ENCODE data around the gene SUMF2. TPM values are rescaled to one million over a fixed set of nuclear protein-coding genes. Genes with fewer than 3 reads are reported as not detected.
"Not testable (repeated sequence)": the region's sequence is repeated elsewhere in the genome, so short reads cannot be mapped to it uniquely, and the experiment has no call there.

Gene SUMF2
- total RNA-seq, 1 experiment from 2014 or later, result 109 TPM

GRCh38 chr7:56048245-56048644 is 15.8 kb upstream of the SUMF2 start:
- no peaks in the 10 kb centered on the region for H3K27me3 ChIP-seq (ENCODE audit: control insufficient read depth, insufficient read depth, low read length)
- H3K4me3 ChIP-seq (ENCODE audit: insufficient read depth, low read depth, low read length), result no peak overlapping the region
- DNase-seq, result no peak
- peaks cover 6% of the 10 kb centered on the region for H3K36me3 ChIP-seq (replicated peaks; ENCODE audit: control insufficient read depth, insufficient read depth, low read length)

GRCh38 chr7:56048763-56049162 is 15.3 kb upstream of the SUMF2 start:
- not testable (repeated sequence) for H3K27me3 ChIP-seq (ENCODE audit: control insufficient read depth, insufficient read depth, low read length); DNase-seq; H3K4me3 ChIP-seq (ENCODE audit: insufficient read depth, low read depth, low read length)
- H3K36me3 ChIP-seq (replicated peaks; ENCODE audit: control insufficient read depth, insufficient read depth, low read length), result peaks cover 11% of the 10 kb centered on the region

- peak overlapping the region; percentile 89 for H3K4me3 ChIP-seq (ENCODE audit: insufficient read depth, low read depth, low read length)
- peaks cover 23% of the 10 kb centered on the region for H3K36me3 ChIP-seq (replicated peaks; ENCODE audit: control insufficient read depth, insufficient read depth, low read length)
- no peaks in the 10 kb centered on the region for H3K27me3 ChIP-seq (ENCODE audit: control insufficient read depth, insufficient read depth, low read length)
- DNase-seq, result no peak
These were observed 13.1 kb upstream of the SUMF2 start for GRCh38 chr7:56051053-56051338.

- peak; percentile 97 for DNase-seq
- Histone ChIP-seq H3K36me3 (replicated peaks; ENCODE audit: control insufficient read depth, insufficient read depth, low read length) (peaks cover 29% of the 10 kb centered on the region), H3K4me3 (ENCODE audit: insufficient read depth, low read depth, low read length) (peak within 1 kb of the TSS; percentile 89), H3K27me3 (ENCODE audit: control insufficient read depth, insufficient read depth, low read length) (no peaks in the 10 kb centered on the region)
These were observed 12.5 kb upstream of the SUMF2 start, which contains the start of the genes CCT6A and PSPH for GRCh38 chr7:56051339-56052191. CCT6A (plus strand) TSS chr7:56051765; CDS start chr7:56051849, 84 bp downstream. PSPH (minus strand) TSS chr7:56051444; CDS start chr7:56021212, 30,232 bp downstream.

GRCh38 chr7:56053379-56053778 is 10.7 kb upstream of the SUMF2 start:
- peaks cover 40% of the 10 kb centered on the region for H3K36me3 ChIP-seq (replicated peaks; ENCODE audit: control insufficient read depth, insufficient read depth, low read length)
- no peak overlapping the region for H3K4me3 ChIP-seq (ENCODE audit: insufficient read depth, low read depth, low read length)
- no peak for DNase-seq
- H3K27me3 ChIP-seq (ENCODE audit: control insufficient read depth, insufficient read depth, low read length), result no peaks in the 10 kb centered on the region

GRCh38 chr7:56053993-56054392 is 10.1 kb upstream of the SUMF2 start:
- Histone ChIP-seq H3K27me3 (ENCODE audit: control insufficient read depth, insufficient read depth, low read length) (no peaks in the 10 kb centered on the region), H3K36me3 (replicated peaks; ENCODE audit: control insufficient read depth, insufficient read depth, low read length) (peaks cover 45% of the 10 kb centered on the region), H3K4me3 (ENCODE audit: insufficient read depth, low read depth, low read length) (no peak overlapping the region)
- DNase-seq, result no peak

- DNase-seq, result no peak
- peaks cover 28% of the 10 kb centered on the region for H3K36me3 ChIP-seq (replicated peaks; ENCODE audit: control insufficient read depth, insufficient read depth, low read length)
These were observed 1.7 kb upstream of the SUMF2 start for GRCh38 chr7:56062382-56062781.

GRCh38 chr7:56063500-56063881 is 595 bp upstream of the SUMF2 start:
- peaks cover 19% of the 10 kb centered on the region for H3K36me3 ChIP-seq (replicated peaks; ENCODE audit: control insufficient read depth, insufficient read depth, low read length)
- H3K27me3 ChIP-seq (ENCODE audit: control insufficient read depth, insufficient read depth, low read length), result no peaks in the 10 kb centered on the region
- DNase-seq, result no peak
- no peak overlapping the region for H3K4me3 ChIP-seq (ENCODE audit: insufficient read depth, low read depth, low read length)

More at GRCh38 chr7:56062382-56062781, 1.7 kb upstream of the SUMF2 start:
- Histone ChIP-seq H3K4me3 (ENCODE audit: insufficient read depth, low read depth, low read length) (no peak overlapping the region), H3K27me3 (ENCODE audit: control insufficient read depth, insufficient read depth, low read length) (no peaks in the 10 kb centered on the region)

- DNase-seq; H3K4me3 ChIP-seq (ENCODE audit: insufficient read depth, low read depth, low read length); H3K27me3 ChIP-seq (ENCODE audit: control insufficient read depth, insufficient read depth, low read length): not testable (repeated sequence)
- peaks cover 16% of the 10 kb centered on the region for H3K36me3 ChIP-seq (replicated peaks; ENCODE audit: control insufficient read depth, insufficient read depth, low read length)
These were observed 2.3 kb downstream of the SUMF2 start for GRCh38 chr7:56066376-56066775.

GRCh38 chr7:56074371-56074791 is 10.3 kb downstream of the SUMF2 start:
- Histone ChIP-seq H3K36me3 (replicated peaks; ENCODE audit: control insufficient read depth, insufficient read depth, low read length) (peaks cover 14% of the 10 kb centered on the region), H3K4me3 (ENCODE audit: insufficient read depth, low read depth, low read length) (no peak overlapping the region), H3K27me3 (ENCODE audit: control insufficient read depth, insufficient read depth, low read length) (no peaks in the 10 kb centered on the region)
- DNase-seq, result peak; percentile 91

GRCh38 chr7:56077681-56078080 is 13.6 kb downstream of the SUMF2 start:
- DNase-seq, result no peak
- Histone ChIP-seq H3K4me3 (ENCODE audit: insufficient read depth, low read depth, low read length) (no peak overlapping the region), H3K27me3 (ENCODE audit: control insufficient read depth, insufficient read depth, low read length) (no peaks in the 10 kb centered on the region), H3K36me3 (replicated peaks; ENCODE audit: control insufficient read depth, insufficient read depth, low read length) (peaks cover 10% of the 10 kb centered on the region)

- DNase-seq, result peak; percentile 26
- peaks cover 10% of the 10 kb centered on the region for H3K36me3 ChIP-seq (replicated peaks; ENCODE audit: control insufficient read depth, insufficient read depth, low read length)
- no peaks in the 10 kb centered on the region for H3K27me3 ChIP-seq (ENCODE audit: control insufficient read depth, insufficient read depth, low read length)
- no peak overlapping the region for H3K4me3 ChIP-seq (ENCODE audit: insufficient read depth, low read depth, low read length)
These were observed 14.1 kb downstream of the SUMF2 start for GRCh38 chr7:56078196-56078595.

GRCh38 chr7:56079450-56080185 is 15.5 kb downstream of the SUMF2 start:
- peak; percentile 73 for DNase-seq
- Histone ChIP-seq H3K4me3 (ENCODE audit: insufficient read depth, low read depth, low read length) (no peak overlapping the region), H3K27me3 (ENCODE audit: control insufficient read depth, insufficient read depth, low read length) (no peaks in the 10 kb centered on the region), H3K36me3 (replicated peaks; ENCODE audit: control insufficient read depth, insufficient read depth, low read length) (peaks cover 10% of the 10 kb centered on the region)

- H3K36me3 ChIP-seq (replicated peaks; ENCODE audit: control insufficient read depth, insufficient read depth, low read length); H3K27me3 ChIP-seq (ENCODE audit: control insufficient read depth, insufficient read depth, low read length); H3K4me3 ChIP-seq (ENCODE audit: insufficient read depth, low read depth, low read length); DNase-seq: not testable (repeated sequence)
These were observed 16.8 kb downstream of the SUMF2 start for GRCh38 chr7:56080726-56081435.
